Measurements from ENCODE around the gene SYNJ2.
"Not testable (repeated sequence)": the region's sequence is repeated elsewhere in the genome, so short reads cannot be mapped to it uniquely, and the experiment has no call there.

Gene SYNJ2

GRCh38 chr6:157964100-157964499 is 17.6 kb upstream of the SYNJ2 start:
- TF ChIP-seq ZNF274 (IDR thresholded peaks at IDR 0.05; ENCODE audit: low read depth, low read length) = no peak
- no peak overlapping the region for H3K4me3 ChIP-seq (ENCODE audit: low read length)

GRCh38 chr6:157965387-157965786 is 16.3 kb upstream of the SYNJ2 start:
- no peak for TF ChIP-seq ZNF274 (IDR thresholded peaks at IDR 0.05; ENCODE audit: low read depth, low read length)
- H3K4me3 ChIP-seq (ENCODE audit: low read length) = no peak overlapping the region

GRCh38 chr6:157966589-157966977 is 15.1 kb upstream of the SYNJ2 start:
- no peak overlapping the region for H3K4me3 ChIP-seq (ENCODE audit: low read length)
- no peak for TF ChIP-seq ZNF274 (IDR thresholded peaks at IDR 0.05; ENCODE audit: low read depth, low read length)

- no peak for TF ChIP-seq ZNF274 (IDR thresholded peaks at IDR 0.05; ENCODE audit: low read depth, low read length)
Observed at GRCh38 chr6:157967020-157967419, 14.6 kb upstream of the SYNJ2 start.

GRCh38 chr6:157967486-157967885 is 14.2 kb upstream of the SYNJ2 start:
- TF ChIP-seq ZNF274 (IDR thresholded peaks at IDR 0.05; ENCODE audit: low read depth, low read length) = no peak

More at GRCh38 chr6:157967020-157967419, 14.6 kb upstream of the SYNJ2 start:
- no peak overlapping the region for H3K4me3 ChIP-seq (ENCODE audit: low read length)

GRCh38 chr6:157972177-157972576 is 9.5 kb upstream of the SYNJ2 start:
- not testable (repeated sequence) for H3K4me3 ChIP-seq (ENCODE audit: low read length)

More at GRCh38 chr6:157967486-157967885, 14.2 kb upstream of the SYNJ2 start:
- no peak overlapping the region for H3K4me3 ChIP-seq (ENCODE audit: low read length)

- no peak overlapping the region for H3K4me3 ChIP-seq (ENCODE audit: low read length)
- TF ChIP-seq ZNF274 (IDR thresholded peaks at IDR 0.05; ENCODE audit: low read depth, low read length) = no peak
Observed at GRCh38 chr6:157974341-157974894, 7.2 kb upstream of the SYNJ2 start.

GRCh38 chr6:157974967-157975366 is 6.7 kb upstream of the SYNJ2 start:
- TF ChIP-seq ZNF274 (IDR thresholded peaks at IDR 0.05; ENCODE audit: low read depth, low read length) = no peak

GRCh38 chr6:157975456-157975855 is 6.2 kb upstream of the SYNJ2 start:
- TF ChIP-seq ZNF274 (IDR thresholded peaks at IDR 0.05; ENCODE audit: low read depth, low read length) = no peak

More at GRCh38 chr6:157974967-157975366, 6.7 kb upstream of the SYNJ2 start:
- H3K4me3 ChIP-seq (ENCODE audit: low read length) = no peak overlapping the region

GRCh38 chr6:157976345-157977175 is 5.1 kb upstream of the SYNJ2 start:
- H3K4me3 ChIP-seq (ENCODE audit: low read length) = no peak overlapping the region
- no peak for TF ChIP-seq ZNF274 (IDR thresholded peaks at IDR 0.05; ENCODE audit: low read depth, low read length)

More at GRCh38 chr6:157975456-157975855, 6.2 kb upstream of the SYNJ2 start:
- H3K4me3 ChIP-seq (ENCODE audit: low read length) = no peak overlapping the region

GRCh38 chr6:157977176-157977804 is 4.4 kb upstream of the SYNJ2 start:
- no peak for TF ChIP-seq ZNF274 (IDR thresholded peaks at IDR 0.05; ENCODE audit: low read depth, low read length)
- no peak overlapping the region for H3K4me3 ChIP-seq (ENCODE audit: low read length)

GRCh38 chr6:157978021-157978783 is 3.5 kb upstream of the SYNJ2 start:
- no peak for TF ChIP-seq ZNF274 (IDR thresholded peaks at IDR 0.05; ENCODE audit: low read depth, low read length)

GRCh38 chr6:157980288-157981131 is 1.2 kb upstream of the SYNJ2 start:
- no peak overlapping the region; the same call in 1 of the 2 replicates for H3K4me3 ChIP-seq (ENCODE audit: low read length)
- no peak for TF ChIP-seq ZNF274 (IDR thresholded peaks at IDR 0.05; ENCODE audit: low read depth, low read length)

More at GRCh38 chr6:157978021-157978783, 3.5 kb upstream of the SYNJ2 start:
- H3K4me3 ChIP-seq (ENCODE audit: low read length) = no peak overlapping the region
